HG03045 (cell line): ENCODE data around the gene PSMD7.
A peak's percentile ranks its signal among the peaks of the same experiment; 100 is the strongest.

ENCODE experiments used
- ATAC-seq: cut with Tn5 transposase; IDR thresholded peaks from one replicate; pipeline ENCODE4 v1.9.1; 2021; ENCODE audit warnings: mild to moderate bottlenecking, moderate library complexity; ENCODE audit not compliant: unreplicated experiment

PSMD7 gene

DNA sequence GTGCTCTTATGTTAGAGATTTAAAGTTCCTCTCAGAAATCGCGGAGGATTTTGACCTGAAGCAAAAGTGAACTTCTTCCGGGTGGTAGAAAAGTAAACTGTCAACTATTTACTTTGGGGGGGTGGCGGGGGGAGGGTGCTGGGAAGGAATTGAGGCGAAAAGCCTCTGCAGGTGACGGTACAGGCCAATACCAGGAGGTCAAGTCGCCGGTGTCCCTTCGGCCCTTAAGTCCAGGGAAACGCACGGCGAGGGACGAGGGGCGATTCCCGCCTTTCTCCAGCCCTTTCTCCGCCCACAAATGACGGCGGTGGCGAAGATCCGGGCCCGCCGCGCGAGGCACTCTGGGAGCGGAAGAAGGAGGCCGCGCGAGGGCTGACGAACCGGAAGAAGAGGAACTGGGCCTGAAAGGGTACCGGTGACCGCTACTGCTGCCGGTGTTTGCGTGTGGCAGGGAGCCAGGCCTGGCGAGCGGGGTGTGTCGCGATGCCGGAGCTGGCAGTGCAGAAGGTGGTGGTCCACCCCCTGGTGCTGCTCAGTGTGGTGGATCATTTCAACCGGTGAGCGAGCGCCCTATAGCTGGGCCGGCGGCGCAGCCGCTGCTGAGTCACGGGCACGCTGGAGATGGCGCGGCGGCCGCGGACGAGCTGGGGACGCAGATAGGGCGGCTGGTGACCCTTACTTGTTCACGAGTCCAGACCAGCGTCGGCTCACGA is at the start of gene PSMD7:
PSMD7 (plus strand) TSS at position 383 of the 713 bp plus-strand sequence; CDS start at position 484, 101 bp downstream.
- peak; percentile 90 for ATAC-seq

DNA sequence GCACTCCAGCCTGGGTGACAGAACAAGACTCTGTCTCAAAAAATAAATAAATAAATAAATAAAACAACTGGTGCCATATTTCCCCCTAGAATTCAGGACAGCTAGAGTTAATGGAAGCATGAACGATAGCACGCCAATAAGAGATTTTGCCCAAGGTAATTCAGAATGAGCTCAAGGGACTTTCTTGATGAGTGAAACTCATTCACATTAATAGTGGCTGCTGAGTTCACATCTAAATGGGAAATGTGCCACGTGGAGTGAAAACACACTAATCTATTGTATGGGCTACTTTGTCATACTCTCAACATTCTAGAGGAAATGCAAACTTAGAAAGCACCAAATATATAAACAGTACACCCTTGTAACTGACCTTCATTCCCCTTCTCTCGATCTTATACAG is 47.4 kb upstream of the PSMD7 start:
- no peak for ATAC-seq

DNA sequence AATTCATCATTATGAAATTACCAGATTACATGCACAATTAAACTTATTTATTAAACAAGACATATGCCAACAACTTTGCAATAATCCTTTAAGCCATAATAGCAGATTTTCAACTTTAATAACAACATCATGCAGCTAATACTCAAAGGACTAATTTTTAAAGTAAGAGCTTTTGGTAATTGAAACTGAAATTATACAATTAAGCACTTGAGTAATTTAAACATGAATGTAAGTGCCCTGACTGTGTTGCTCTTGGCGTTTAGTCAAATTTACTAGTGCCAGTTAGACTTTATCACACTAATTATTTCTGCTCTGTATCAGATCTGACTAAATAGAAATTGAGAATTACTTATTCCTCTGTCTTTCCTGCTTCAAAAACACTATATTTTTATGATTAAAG is 46.8 kb upstream of the PSMD7 start:
- no peak for ATAC-seq

DNA sequence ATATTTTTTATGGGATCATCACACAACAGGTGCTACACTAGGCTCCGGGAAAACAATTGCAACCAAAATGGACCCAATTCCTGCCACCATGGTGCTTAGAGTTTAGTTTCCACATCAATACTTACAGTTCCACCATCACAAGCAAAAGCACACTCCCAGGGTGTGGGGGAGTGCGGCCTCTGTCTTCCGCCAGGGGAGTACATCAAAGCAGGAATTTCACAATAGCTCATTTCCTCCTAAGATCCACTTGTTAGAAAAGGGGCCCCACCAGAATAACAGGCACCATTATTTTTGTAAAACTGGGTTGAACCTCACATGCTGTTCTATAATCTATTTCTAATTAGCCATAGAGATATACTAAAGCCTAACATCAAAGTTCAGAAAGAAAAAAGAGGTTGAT is 44.3 kb upstream of the PSMD7 start:
- ATAC-seq = no peak

DNA sequence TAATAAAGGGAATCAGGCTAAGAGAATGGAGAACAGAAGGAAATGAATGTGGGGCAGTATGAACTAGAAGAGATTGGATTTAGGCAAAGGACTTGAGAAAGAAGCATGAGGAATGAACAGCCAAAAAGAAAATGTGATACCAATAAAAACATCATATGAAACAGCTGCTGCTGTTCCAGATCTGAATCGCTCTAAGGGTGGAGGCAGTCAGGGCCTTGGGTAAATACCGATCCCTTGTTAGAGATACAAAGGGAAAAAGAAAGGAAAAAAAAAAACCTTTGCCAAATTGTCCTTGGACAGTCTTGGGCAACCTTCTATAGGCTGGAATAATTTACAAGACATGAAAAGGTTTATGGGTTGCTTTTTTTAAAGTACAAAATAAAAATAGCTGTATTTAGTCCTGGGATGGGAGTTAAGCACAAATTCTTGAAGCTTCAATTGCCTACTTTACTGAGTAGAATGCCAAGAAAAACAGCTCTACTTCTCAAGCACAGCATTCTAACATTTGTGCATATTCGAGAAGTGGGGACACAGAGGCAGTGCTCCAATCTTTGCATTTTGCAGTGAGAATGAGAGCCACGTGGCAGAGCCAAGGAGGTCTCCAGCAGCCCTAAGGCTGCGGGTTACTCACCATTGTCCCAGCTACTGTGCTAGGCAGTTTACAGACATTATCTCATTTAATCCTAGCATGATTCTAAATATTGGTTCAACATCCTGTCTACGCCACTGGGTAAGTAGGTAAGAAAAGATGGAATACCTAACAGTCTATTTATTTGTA is 43.3 kb upstream of the PSMD7 start:
- no peak for ATAC-seq

DNA sequence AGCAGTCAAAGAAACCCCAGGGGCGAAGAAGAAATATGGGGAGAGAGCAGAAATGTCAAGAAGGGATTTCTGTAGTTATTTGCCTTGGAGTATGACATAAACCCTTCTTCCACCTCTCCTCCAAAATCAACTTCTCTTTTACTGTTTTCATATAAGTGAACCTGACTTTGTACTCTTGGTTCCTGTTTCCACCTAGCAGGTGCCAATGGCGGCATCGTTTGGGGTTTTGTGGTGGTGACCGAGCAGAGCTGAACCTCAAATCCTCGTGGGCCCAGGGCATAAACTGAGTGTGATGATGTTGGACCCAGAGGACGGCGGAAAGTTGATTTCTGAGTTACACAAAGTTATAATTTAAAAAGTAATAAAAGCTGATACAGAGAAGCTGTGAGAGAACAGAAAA is 39.6 kb upstream of the PSMD7 start:
- ATAC-seq = no peak

DNA sequence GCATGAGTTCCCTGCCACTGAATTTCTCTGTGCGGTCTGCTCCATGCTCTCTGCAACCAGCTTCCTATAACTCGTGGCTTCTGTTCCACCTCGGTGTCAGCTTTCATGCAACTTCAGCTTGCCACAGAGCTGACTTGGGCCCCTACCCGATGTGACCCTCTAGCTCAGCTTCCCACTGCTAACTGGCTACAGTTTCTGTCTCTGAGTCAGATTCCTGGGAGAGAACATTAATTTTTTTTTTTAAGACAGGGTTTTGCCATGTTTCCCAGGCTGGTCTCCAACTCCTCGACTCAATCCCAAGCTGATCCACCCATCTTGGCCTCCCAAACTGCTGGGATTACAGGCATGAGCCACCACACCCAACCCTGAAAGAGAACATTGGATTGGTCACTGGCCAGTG is 35.5 kb upstream of the PSMD7 start:
- no peak for ATAC-seq

DNA sequence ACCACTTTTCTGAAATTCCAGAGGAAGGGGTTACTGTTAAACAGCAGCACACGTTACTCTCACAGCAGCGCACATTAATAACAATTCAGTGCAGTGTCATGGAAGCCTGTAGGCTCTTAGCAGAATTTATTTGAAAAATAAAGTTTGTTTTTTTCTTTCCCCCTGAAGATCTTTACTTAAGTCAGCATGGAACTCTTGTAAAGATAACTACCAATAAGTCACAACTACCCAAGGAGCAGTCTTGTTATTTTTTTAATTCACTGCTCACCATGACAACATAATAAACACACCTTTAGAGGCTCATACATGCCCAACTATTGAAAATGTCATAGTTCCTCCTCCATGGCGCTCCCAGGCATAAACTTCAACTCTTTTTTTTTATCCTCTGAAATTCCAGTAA is 31.8 kb upstream of the PSMD7 start:
- no peak for ATAC-seq

DNA sequence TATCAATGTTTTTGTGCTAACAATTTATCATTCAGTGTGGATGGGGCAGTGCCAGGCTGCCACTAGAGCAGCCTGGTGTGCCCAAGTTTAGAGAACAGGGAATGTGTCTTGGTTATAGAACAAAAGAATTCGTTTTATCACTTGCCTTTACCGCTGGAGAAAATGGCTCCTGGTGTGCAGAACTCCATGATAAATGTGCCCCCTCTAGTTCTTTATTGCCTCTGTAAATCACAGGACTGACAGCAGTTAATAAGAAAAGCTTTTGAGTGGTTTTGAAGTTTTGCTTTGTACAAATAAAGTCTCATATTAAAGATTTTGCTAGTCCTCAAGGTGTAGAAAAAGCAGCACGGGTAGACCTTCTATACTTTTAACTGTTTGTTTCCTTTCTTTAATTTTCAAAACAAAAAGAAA is 28.2 kb upstream of the PSMD7 start:
- no peak for ATAC-seq

DNA sequence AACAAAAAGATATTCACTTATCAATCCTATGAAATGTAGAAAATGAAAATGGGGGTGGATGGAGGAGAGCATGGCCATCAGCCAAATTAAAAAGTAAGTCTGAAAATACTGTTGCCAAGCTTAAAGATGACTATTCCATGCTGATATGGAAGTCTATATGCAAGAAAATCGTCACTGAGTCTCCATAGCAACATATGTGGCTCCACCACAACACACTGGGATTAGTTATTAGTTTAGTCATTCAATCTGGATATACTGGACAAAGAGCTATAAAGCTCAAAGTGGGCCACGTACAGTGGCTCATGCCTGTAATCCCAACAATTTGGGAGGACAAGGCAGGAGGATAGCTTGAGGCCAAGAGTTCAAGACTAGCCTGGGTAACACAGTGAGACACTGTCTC is 24.7 kb upstream of the PSMD7 start:
- ATAC-seq = no peak

DNA sequence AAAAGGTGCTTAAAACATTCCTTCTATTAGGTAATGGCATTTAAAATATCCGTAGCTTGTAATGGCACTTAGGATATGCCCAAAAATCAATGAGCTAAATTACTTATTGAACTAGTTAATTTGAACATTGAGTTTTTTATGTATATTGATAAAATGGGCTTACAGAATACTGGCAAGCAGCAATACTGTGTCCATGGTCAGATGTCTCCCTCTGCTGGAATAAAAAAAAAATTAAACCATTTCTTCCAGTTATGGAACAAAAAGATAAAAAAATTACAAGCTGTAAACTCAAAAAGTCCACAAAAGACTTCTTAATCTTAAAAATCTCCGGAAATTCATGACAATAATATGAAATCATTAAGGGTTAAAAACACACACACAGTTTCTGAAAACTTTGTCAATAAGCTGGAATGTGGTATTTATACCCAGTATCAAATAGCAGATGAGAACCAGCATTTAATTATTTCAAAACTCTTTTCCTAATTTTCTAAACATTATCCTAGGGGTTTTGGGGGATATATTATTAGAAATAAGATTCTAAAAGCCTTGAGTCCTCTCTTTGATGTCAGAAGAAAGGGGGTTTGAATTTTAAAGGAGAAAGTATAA is 21.5 kb upstream of the PSMD7 start:
- no peak for ATAC-seq

DNA sequence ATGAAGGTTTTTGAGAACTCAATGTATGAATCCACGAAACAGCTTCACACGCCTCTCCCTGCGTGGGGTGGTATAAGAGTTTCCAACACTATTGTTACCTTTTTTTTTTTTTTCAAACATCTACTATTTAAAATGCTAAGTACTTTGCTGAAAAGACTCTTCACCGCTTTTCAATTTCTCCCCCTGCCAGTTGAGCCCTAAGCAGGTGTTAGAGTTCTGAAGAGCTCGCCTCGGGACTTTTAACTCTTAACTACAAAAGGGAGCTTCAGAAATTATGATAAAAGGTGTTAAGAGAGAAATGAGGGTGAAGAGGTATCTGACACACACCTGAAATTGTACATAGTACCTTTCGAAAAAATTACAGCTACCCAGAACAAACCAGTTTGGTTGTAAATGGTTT is 20.9 kb upstream of the PSMD7 start:
- ATAC-seq = no peak

DNA sequence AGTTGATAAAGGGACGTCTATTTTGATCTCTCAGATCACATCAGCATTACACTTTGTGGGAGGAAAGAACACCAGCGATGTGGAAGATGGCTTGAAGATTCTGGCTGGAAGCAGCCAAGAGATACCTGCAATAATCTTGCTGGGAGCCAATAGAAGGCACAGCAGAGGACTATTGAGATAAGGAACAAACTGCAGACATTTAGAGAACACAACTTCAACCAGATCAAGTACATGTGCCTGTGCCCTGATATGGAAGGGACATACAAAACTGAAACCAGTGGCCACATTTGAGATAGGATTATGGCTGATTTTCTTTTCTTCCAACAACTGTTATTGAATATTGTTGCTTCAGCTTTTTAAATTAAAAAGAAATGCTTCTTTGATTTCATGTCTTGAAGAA is 18.6 kb upstream of the PSMD7 start:
- ATAC-seq = no peak

DNA sequence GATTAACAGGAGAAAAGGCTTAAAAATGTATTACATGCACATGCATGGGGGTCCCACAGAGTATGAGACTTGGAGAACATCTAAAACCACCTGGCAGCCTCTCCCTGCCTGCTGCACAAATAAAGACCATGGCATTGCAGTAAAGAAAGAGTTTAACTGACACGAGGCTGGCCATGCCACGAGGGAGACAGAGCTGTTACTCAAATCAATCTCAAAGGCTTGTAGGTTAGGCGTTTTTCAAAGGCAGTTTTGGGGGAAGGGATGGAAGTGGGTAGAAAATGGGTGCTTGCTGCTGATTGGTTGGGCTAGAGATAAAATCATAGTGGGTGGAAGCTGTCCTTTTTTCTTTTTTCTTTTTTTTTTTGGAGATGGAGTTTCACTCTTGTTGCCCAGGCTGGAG is 17.3 kb upstream of the PSMD7 start:
- no peak for ATAC-seq

DNA sequence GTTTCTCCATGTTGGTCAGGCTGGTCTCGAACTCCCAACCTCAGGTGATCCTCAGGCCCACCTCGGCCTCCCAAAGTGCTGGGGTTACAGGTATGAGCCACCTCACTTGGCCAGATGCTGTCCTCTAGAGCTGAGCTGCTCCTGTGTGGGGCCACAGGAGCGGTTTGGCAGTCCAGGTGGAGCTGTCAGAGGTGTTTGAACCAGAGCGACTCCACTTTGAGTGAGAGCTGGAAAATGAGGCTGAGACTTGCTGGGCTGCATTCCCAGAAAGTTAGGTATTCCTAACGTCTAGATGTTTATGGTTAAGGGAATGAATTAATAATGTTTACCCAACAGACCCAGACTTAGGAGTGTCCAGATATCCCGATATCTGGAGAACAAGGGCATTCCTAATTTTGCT is 16.8 kb upstream of the PSMD7 start:
- no peak for ATAC-seq

DNA sequence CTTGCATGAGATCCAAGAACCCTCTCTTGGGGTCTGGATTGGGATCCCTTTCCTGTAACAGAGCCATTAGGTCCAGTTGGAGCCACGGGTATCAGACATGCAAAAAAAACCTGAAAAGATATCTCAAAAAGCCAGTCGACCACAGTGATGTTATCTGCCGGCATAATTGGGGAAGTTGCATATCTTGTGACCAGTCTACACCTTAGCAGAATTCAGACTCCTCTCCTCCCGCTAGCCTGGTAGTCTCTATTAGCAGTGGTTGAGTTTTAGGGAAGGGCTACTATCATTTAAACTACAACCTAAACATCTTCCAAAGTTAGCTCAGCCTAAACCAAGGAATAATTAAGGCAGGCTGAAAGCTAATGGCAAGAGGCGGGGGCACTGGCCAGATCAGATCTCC is 16.2 kb upstream of the PSMD7 start:
- ATAC-seq = no peak

DNA sequence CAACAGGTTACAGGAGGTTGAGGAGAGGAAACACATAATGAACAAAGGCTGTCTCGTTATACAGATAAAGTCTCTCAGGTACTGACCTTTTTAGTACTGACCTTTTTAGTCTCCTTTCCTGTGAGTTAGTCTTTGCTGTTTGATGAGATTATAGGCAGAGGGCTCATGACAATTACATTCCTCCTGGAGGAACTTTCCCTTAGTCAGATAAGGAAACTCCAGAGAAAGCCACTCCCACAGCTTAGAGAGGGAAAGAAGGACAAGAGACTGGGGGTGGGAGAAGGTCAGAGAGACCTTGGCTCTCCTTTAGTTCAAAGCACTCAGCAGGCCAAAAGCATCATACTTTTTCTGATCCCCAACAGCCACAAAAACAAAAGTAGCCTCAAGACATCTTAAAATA is 15.3 kb upstream of the PSMD7 start:
- ATAC-seq = no peak

DNA sequence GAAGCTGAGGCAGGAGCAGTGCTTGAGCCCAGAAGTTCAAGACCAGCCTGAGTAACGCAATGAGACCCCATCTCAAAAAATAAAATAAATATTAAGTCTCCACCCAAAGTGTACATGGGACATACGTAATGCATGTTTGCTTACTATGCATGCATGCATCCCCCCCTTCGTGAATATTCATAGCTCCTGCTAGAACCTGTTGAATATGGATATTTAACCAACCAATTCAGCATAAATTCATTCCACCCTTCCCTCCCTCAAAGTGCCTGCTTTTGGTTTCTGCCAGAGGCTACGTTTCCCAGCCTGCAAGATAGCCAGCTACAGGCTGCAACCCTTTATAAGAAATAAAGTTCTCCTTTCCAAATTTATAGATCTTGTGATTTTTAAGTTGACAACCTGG is 12.9 kb upstream of the PSMD7 start:
- ATAC-seq = no peak

DNA sequence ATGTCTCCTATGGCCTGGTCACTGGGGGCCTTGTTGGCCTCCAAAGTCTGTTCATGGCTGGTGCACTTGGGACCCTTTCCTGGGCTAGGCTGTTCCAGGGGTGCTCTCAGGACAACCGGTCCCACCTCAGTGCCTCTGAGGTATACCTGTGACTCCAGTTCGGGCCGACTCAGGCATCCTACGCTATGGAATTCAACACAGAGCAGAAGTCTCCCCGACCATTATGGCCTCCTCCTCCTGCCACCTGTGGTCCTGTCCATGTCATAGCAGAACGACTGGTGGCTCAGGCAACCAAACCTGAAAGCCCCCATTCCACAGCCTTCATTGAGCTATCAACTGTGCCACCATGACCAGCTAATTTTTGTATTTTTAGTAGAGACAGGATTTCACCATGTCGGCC is 8.5 kb upstream of the PSMD7 start:
- ATAC-seq = no peak

DNA sequence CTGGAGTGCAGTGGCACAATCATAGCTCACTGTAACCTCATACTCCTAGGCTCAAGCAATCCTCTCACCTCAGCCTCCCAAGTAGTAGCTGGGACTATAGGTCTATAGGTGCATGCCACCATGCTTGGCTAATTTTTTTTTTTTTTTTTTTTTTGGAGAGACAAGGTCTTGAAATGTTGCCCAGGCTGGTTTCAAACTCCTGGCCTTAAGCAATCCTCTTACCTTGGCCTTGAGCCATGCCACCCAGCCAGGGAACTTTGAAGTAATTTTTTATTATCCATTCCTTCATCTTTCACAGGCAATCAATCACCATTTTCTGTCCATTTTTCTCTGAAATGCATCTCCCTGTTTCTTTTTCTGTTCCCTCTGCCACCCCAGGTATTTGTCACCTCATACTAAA is 6.3 kb upstream of the PSMD7 start:
- ATAC-seq = no peak

DNA sequence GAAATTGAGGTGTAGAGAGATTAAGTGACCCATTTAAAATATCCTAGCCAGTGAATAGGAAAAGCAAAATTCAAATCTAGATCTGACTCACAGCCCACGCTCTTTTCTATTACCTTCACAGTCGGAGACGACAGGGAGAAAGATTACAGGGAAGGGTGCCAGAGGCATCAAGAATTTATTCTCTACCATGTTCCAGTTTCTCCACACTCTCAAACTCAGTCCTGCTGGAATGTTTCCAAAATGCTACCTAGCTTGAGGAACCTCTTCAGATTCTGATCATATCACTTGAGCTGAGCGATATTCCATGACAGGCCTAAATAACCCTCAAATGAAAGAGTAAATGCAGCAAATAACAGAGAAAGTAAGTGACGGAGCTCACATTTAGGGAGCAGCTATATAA is 5.4 kb upstream of the PSMD7 start:
- ATAC-seq = no peak

DNA sequence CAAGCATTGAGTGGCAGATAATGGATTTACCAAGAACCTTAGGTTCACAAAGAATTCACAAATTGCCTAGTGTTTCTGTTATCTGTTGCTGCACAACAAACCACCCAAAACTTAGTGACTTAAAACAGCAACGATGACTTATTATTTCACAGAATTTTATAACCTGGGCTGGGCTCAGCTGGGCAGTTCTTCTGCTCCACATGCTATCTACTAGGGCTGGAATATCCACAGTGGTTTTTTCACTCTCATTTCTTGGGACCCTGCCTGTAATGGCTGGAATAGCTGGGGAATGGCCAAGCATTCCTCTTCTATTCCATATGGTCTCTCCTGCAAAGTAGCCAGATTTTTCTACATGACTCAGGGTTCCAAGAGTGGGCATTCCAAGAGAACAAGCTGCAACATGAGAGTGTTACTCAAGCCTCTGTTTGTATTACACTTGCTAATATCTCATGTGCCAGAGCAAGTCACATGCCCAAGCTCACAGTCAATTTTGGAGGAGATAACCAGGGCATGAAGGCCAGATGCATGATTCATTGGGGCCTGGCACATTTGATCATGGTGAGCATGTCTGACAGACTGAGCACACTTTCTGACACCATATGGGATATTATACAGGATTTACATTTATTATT is 4.9 kb upstream of the PSMD7 start:
- no peak for ATAC-seq
